PFSK-1 (cell line): ENCODE measurements around the gene VGLL4.

Experiments used
- FOXP2 ChIP-seq: optimal IDR thresholded peaks from 2 replicates; pipeline ENCODE3; 2011; ENCODE audit warnings: borderline replicate concordance, control low read depth, inconsistent platforms; ENCODE audit not compliant: insufficient read depth; ENCODE audit errors: extremely low read length, extremely low read depth
- POLR2AphosphoS5 ChIP-seq: IDR thresholded peaks from 2 replicates; pipeline ENCODE4 v1.6.1; 2012; ENCODE audit warnings: low read depth, mild to moderate bottlenecking, control low read depth, low read length, moderate library complexity
- SIN3A ChIP-seq: IDR thresholded peaks from 2 replicates; pipeline ENCODE4 v1.6.1; 2012; ENCODE audit warnings: mild to moderate bottlenecking, low read length, moderate library complexity, borderline replicate concordance; ENCODE audit not compliant: insufficient read depth
- TAF1 ChIP-seq: IDR thresholded peaks from 2 replicates; pipeline ENCODE4 v1.6.1; 2012; ENCODE audit warnings: low read length, control low read depth, borderline replicate concordance; ENCODE audit not compliant: insufficient read depth
- TF ChIP-seq, protein P1 (sequence below), 2 experiments: IDR thresholded peaks; 2 replicates each; pipeline versions ENCODE4 v1.6.1 to v1.8.0; 2011 to 2012; ENCODE audit warnings: low read depth in 2 of 2, low read length in 2 of 2, control low read depth in 1 of 2, inconsistent platforms in 1 of 2, mild to moderate bottlenecking in 1 of 2, moderate library complexity in 1 of 2; ENCODE audit not compliant: insufficient read depth in 1 of 2

Gene VGLL4

GRCh38 chr3:11619461-11619860 lies 24.3 kb downstream of the VGLL4 start:
- no peak for TF ChIP-seq TAF1

- TF ChIP-seq FOXP2 (no peak), POLR2AphosphoS5 (no peak), TAF1 (no peak), SIN3A (no peak)
- TF ChIP-seq, protein P1, sequence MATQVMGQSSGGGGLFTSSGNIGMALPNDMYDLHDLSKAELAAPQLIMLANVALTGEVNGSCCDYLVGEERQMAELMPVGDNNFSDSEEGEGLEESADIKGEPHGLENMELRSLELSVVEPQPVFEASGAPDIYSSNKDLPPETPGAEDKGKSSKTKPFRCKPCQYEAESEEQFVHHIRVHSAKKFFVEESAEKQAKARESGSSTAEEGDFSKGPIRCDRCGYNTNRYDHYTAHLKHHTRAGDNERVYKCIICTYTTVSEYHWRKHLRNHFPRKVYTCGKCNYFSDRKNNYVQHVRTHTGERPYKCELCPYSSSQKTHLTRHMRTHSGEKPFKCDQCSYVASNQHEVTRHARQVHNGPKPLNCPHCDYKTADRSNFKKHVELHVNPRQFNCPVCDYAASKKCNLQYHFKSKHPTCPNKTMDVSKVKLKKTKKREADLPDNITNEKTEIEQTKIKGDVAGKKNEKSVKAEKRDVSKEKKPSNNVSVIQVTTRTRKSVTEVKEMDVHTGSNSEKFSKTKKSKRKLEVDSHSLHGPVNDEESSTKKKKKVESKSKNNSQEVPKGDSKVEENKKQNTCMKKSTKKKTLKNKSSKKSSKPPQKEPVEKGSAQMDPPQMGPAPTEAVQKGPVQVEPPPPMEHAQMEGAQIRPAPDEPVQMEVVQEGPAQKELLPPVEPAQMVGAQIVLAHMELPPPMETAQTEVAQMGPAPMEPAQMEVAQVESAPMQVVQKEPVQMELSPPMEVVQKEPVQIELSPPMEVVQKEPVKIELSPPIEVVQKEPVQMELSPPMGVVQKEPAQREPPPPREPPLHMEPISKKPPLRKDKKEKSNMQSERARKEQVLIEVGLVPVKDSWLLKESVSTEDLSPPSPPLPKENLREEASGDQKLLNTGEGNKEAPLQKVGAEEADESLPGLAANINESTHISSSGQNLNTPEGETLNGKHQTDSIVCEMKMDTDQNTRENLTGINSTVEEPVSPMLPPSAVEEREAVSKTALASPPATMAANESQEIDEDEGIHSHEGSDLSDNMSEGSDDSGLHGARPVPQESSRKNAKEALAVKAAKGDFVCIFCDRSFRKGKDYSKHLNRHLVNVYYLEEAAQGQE (IDR thresholded peaks at IDR 0.05; ENCODE audit: insufficient read depth in 1 of 2, low read depth in 2 of 2, low read length in 2 of 2) = no peak
Observed at GRCh38 chr3:11618904-11619303, 24.8 kb downstream of the VGLL4 start.

- TF ChIP-seq, protein P1 (IDR thresholded peaks at IDR 0.05; ENCODE audit: insufficient read depth in 1 of 2, low read depth in 2 of 2, low read length in 2 of 2) = no peak
- no peak for TF ChIP-seq TAF1
- TF ChIP-seq SIN3A = no peak
- no peak for TF ChIP-seq FOXP2
- no peak for TF ChIP-seq POLR2AphosphoS5
Observed at GRCh38 chr3:11616551-11616950, 27.2 kb downstream of the VGLL4 start.

DNA sequence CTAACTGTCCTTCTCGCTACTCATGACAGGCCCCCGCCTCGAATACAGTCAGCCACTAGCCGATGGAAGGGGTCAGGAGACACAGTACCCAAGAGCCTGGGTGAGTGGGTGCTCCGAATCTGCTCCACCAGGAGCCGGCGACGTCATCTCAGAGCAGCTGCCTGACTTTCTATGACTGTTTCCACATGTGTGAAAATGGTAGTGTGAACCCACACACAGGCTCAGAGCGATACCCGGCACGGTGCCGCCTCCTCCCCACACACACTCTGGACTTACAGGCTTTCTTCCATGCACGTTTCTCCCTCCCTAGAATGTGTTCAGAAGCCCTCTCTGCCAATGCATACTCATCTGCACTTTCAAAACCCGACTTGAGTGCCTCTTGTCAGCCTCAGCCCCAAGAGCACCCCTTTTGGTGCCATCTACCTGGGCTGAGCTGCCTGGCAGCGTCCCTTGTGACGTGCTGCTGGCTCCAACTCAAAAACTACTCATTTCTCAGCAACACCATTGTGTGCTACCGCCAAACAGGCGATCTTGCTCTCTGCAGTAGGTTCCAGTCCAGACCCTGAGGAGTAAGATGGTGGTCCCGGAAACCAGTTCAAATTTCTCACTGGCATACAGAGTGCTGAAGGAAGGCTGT lies 29.7 kb downstream of the VGLL4 start:
- TF ChIP-seq POLR2AphosphoS5 = no peak
- no peak for TF ChIP-seq SIN3A
- TF ChIP-seq FOXP2 = no peak

DNA sequence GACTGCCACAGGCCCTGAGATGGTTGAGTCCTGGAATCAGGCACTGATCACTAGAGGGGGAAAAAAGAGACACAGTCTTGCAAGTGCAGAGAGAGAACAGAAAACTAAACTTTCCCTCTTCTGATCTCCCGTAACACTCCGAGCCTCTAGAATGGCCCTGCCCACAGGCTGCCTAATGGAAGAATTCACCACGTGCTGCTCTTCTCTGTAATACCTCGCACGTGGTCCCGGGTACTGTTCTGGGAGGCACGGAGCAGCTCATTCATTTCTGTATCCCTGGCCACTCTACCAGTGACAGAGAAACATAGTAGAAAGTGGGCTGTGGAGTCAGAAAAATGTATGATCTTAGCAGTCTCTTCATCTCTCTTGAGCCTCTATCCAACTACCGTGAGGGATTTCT lies 30.4 kb downstream of the VGLL4 start:
- no peak for TF ChIP-seq TAF1
- no peak for TF ChIP-seq SIN3A
- no peak for TF ChIP-seq FOXP2
- TF ChIP-seq POLR2AphosphoS5 = no peak
- TF ChIP-seq, protein P1 (IDR thresholded peaks at IDR 0.05; ENCODE audit: insufficient read depth in 1 of 2, low read depth in 2 of 2, low read length in 2 of 2) = no peak

DNA sequence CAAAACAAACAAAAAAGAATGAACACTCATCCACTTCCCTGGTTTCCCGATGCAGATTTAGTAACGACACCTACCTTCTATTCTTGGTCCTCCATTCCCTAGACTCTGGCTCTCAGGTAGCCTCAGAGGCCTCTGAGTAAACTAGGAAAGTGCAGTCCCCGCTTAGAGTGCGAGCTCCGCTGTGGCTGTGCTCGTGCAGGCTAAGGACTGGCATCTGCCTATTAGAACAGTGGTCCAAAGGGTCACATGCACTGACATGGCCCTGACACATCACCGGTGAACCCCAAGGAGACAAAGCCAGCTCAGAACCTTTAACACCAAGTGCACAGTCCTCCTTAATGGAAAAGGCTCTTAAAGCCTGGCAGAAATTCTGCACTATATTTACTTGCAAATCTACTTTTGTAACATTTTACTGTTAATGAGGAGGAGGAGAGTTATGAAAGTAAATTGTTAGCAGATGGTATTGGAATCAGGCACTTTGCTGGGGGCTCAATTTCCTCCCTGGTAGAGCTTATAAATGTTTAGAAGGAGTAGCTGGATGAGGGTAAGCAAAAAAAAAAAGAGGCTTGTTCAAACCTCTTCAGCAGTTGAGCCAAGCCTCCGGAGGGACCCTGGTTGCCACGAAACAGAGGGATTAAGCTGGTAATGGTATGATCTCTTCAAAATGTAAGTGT lies 31.1 kb downstream of the VGLL4 start:
- TF ChIP-seq SIN3A (no peak), TAF1 (no peak), POLR2AphosphoS5 (no peak), FOXP2 (no peak)
- TF ChIP-seq, protein P1 (IDR thresholded peaks at IDR 0.05; ENCODE audit: insufficient read depth in 1 of 2, low read depth in 2 of 2, low read length in 2 of 2) = no peak
